GM12878 (cell line): Measurements from ENCODE around the gene ISG15. TPM values are rescaled to one million over a fixed set of nuclear protein-coding genes. Genes with fewer than 3 reads are reported as not detected.

Experiments used
- ATAC-seq: fragments of 200-7000 bp; cut with Tn5 transposase; 3 replicates; pipeline ENCODE4 v1.9.1; 2020; ENCODE audit warnings: mild to moderate bottlenecking, moderate library complexity
- BruUV-seq: library from RNA; stranded (reverse); fragments of 400-500 nt; replicated peaks from 2 replicates; lab custom pipeline; 2021; lab: Mats Ljungman, UMichigan
- CTCF ChIA-PET: fragments of 300-600 bp; sonication (Branson Sonifier 250); formaldehyde crosslinking; extraction: SDS; loops from one replicate; lab custom pipeline; 2021; ENCODE audit warnings: inconsistent platforms; lab: Yijun Ruan, JAX
- POLR2A ChIA-PET: fragments of 350-600 bp; formaldehyde crosslinking; extraction: SDS; loops from one replicate; lab custom pipeline; 2021; ENCODE audit warnings: inconsistent platforms; lab: Charles Lee
- RAD21 ChIA-PET: fragments of 300-600 bp; sonication (Branson Sonifier 250); formaldehyde crosslinking; loops from one replicate; lab custom pipeline; 2023; ENCODE audit warnings: antibody characterized with exemption; ENCODE audit not compliant: unreplicated experiment; lab: Charles Lee
- SMC1A ChIA-PET: fragments of 300-600 bp; sonication (Branson Sonifier 250); formaldehyde crosslinking; loops from one replicate; lab custom pipeline; 2023; ENCODE audit not compliant: unreplicated experiment, uncharacterized antibody; lab: Charles Lee
- DNase-seq: peaks from one replicate; pipeline ENCODE4 v3.0.0-alpha.2; 2011; ENCODE audit warnings: low read depth, low spot score
- FAIRE-seq: peaks from 3 replicates; lab custom pipeline; 2011; peaks lifted over from hg19 to GRCh38; lab: Jason Lieb, UNC
- H2AFZ ChIP-seq: 2 replicates; pipeline ENCODE4 v1.6.0; 2011; ENCODE audit warnings: low read depth, low read length, control low read depth; ENCODE audit not compliant: control insufficient read depth
- H3K27ac ChIP-seq: 2 replicates; pipeline ENCODE4 v1.5.1; 2011; ENCODE audit warnings: control low read depth; ENCODE audit not compliant: control insufficient read depth, insufficient read depth
- H3K27me3 ChIP-seq, 2 experiments: replicated peaks in 1 of 2; 2 replicates each; pipeline versions ENCODE4 v1.6.0 to v1.6.1; 2011; ENCODE audit warnings: low read length in 1 of 2; ENCODE audit not compliant: control insufficient read depth in 2 of 2, insufficient read depth in 2 of 2
- H3K36me3 ChIP-seq, 2 experiments: 2 replicates each; pipeline ENCODE4 v1.5.1; 2011; ENCODE audit warnings: low read length in 1 of 2; ENCODE audit not compliant: control insufficient read depth in 2 of 2, insufficient read depth in 2 of 2
- H3K4me1 ChIP-seq: 2 replicates; pipeline ENCODE4 v1.6.1; 2011; ENCODE audit warnings: mild to moderate bottlenecking, low read length, moderate library complexity, mixed read lengths; ENCODE audit not compliant: control insufficient read depth, insufficient read depth
- H3K4me2 ChIP-seq: 2 replicates; pipeline ENCODE4 v1.6.0; 2011; ENCODE audit warnings: control low read depth; ENCODE audit not compliant: control insufficient read depth, insufficient read depth
- H3K4me3 ChIP-seq: fragments of 200-600 bp; sonication (generic); 2 replicates; pipeline ENCODE4 v1.5.1; 2016
- H3K79me2 ChIP-seq: 2 replicates; pipeline ENCODE4 v1.6.0; 2011; ENCODE audit warnings: low read length; ENCODE audit not compliant: control insufficient read depth, insufficient read depth
- H3K9ac ChIP-seq: 2 replicates; pipeline ENCODE4 v1.8.0; 2011; ENCODE audit warnings: low read length, control low read depth, mixed read lengths; ENCODE audit not compliant: control insufficient read depth, insufficient read depth
- H3K9me3 ChIP-seq: replicated peaks from 3 replicates; pipeline ENCODE4 v1.5.1; 2011; ENCODE audit warnings: mild to moderate bottlenecking, low read length; ENCODE audit not compliant: control insufficient read depth, insufficient read depth
- H4K20me1 ChIP-seq: 2 replicates; pipeline ENCODE4 v1.6.0; 2011; ENCODE audit not compliant: control insufficient read depth, insufficient read depth
- ESRRA ChIP-seq: IDR thresholded peaks from 2 replicates; pipeline ENCODE4 v1.6.1; 2012; ENCODE audit warnings: mild to moderate bottlenecking, low read length, improper control_type of control experiment
- HCFC1 ChIP-seq: fragments of 150-350 bp; IDR thresholded peaks from 2 replicates; pipeline ENCODE4 v1.6.1; 2014; ENCODE audit warnings: low read length
- HDAC6 ChIP-seq: fragments of 200-600 bp; sonication (generic); IDR thresholded peaks from one replicate; pipeline ENCODE4 v1.8.0; 2017; ENCODE audit warnings: antibody characterized with exemption; ENCODE audit not compliant: unreplicated experiment
- PRDM15 ChIP-seq: fragments of 450-650 bp; formaldehyde crosslinking; IDR thresholded peaks from 2 replicates; pipeline ENCODE4 v1.4.0; 2020; ENCODE audit warnings: mild to moderate bottlenecking, moderate library complexity
- RAD21 ChIP-seq: IDR thresholded peaks from 2 replicates; pipeline ENCODE4 v1.6.1; 2011; ENCODE audit warnings: mild to moderate bottlenecking, low read depth, low read length, moderate library complexity; ENCODE audit not compliant: insufficient read depth
- SIN3A ChIP-seq: IDR thresholded peaks from 2 replicates; pipeline ENCODE4 v1.6.1; 2012; ENCODE audit warnings: low read depth, low read length, improper control_type of control experiment
- SMC3 ChIP-seq: IDR thresholded peaks from 2 replicates; pipeline ENCODE4 v1.6.1; 2011; ENCODE audit warnings: low read length, improper control_type of control experiment, borderline replicate concordance
- TBL1XR1 ChIP-seq: IDR thresholded peaks from 2 replicates; pipeline ENCODE4 v1.6.1; 2012; ENCODE audit warnings: low read depth, low read length, improper control_type of control experiment
- TCF12 ChIP-seq: IDR thresholded peaks from 2 replicates; pipeline ENCODE4 v1.6.1; 2011; ENCODE audit warnings: low read depth, mild to moderate bottlenecking, low read length
- TCF3 ChIP-seq: IDR thresholded peaks from 2 replicates; pipeline ENCODE4 v1.6.1; 2012; ENCODE audit warnings: low read depth, mild to moderate bottlenecking, low read length, borderline replicate concordance; ENCODE audit not compliant: insufficient read depth
- TCF7 ChIP-seq: IDR thresholded peaks from 2 replicates; pipeline ENCODE4 v1.6.1; 2014; ENCODE audit warnings: antibody characterized with exemption, borderline replicate concordance
- YBX1 ChIP-seq: fragments of 450-650 bp; IDR thresholded peaks from 2 replicates; pipeline ENCODE4 v1.6.1; 2016; ENCODE audit warnings: antibody characterized with exemption
- ZZZ3 ChIP-seq: IDR thresholded peaks from 2 replicates; pipeline ENCODE4 v1.6.1; 2011; ENCODE audit warnings: low read depth; ENCODE audit not compliant: control insufficient read depth, insufficient read length
- WGBS: methylation state at CpG from one replicate; pipeline ENCODE4 v1.1.6; 2016; ENCODE audit warnings: low lambda C conversion rate; ENCODE audit not compliant: insufficient replicate concordance, insufficient coverage; ENCODE audit errors: missing lambda C conversion rate; 5-methylcytosine and 5-hydroxymethylcytosine counted together
- in situ Hi-C: fragments of 300-500 bp; cut with MboI; formaldehyde crosslinking; loops from 9 replicates; pipeline ENCODE4 v1.14.3; 2018; ENCODE audit warnings: mixed read lengths
- intact Hi-C: fragments of 100-400 bp; cut with micrococcal nuclease; formaldehyde crosslinking; loops from one replicate; pipeline ENCODE4 v1.14.2; 2022; ENCODE audit not compliant: unreplicated experiment
- polyA plus RNA-seq, 11 experiments: library from polyadenylated mRNA; depleted of rRNA in 4 of 11; unstranded in 6 of 11; stranded (reverse) in 5 of 11; fragments of >200 nt; fragmentation: Nextera tagmentation in 4 of 11; fragmentation: Illumina TruSeq in 1 of 11; extraction: Ambion mirVana in 4 of 11; extraction: Trizol in 1 of 11; gene quantifications; 1 replicate in 1 of 11; 2 replicates in 10 of 11; pipeline versions ENCODE4 v1.2.1 to v1.2.3, GENCODE V29; 2011 to 2016; ENCODE audit warnings: inconsistent platforms in 2 of 11, missing spikeins in 2 of 11, low read depth in 1 of 11
- total RNA-seq, 4 experiments: library from RNA; depleted of rRNA in 3 of 4; stranded (reverse); fragments of >200 nt in 3 of 4; fragmentation: Illumina TruSeq in 1 of 4; extraction: Trizol in 1 of 4; gene quantifications; 2 replicates each; pipeline versions ENCODE4 v1.2.1 to v1.2.3, GENCODE V29; 2013 to 2021
- TF ChIP-seq, protein P1 (sequence below), 3 experiments: IDR thresholded peaks in 2 of 3; conservative IDR thresholded peaks in 1 of 3; 2 replicates each; pipeline ENCODE4 v1.5.1; 2011; ENCODE audit warnings: low read depth in 3 of 3, low read length in 3 of 3, mild to moderate bottlenecking in 3 of 3, control low read depth in 2 of 3, moderate library complexity in 2 of 3, inconsistent platforms in 1 of 3, mixed read lengths in 1 of 3; ENCODE audit not compliant: control insufficient read depth in 2 of 3, insufficient read depth in 1 of 3; ENCODE audit errors: extremely low read depth in 1 of 3
- TF ChIP-seq, protein P2 (sequence below): fragments of 450-650 bp; IDR thresholded peaks from 2 replicates; pipeline ENCODE4 v1.6.1; 2017; ENCODE audit warnings: antibody characterized with exemption, mild to moderate bottlenecking, moderate library complexity

ISG15 gene
- total and polyA plus RNA-seq, 10 of the 15 experiments (the other 5 are each of a cell fraction or from before 2014, with no cell fraction given): 7.8 to 384 (median 274) TPM

DNA sequence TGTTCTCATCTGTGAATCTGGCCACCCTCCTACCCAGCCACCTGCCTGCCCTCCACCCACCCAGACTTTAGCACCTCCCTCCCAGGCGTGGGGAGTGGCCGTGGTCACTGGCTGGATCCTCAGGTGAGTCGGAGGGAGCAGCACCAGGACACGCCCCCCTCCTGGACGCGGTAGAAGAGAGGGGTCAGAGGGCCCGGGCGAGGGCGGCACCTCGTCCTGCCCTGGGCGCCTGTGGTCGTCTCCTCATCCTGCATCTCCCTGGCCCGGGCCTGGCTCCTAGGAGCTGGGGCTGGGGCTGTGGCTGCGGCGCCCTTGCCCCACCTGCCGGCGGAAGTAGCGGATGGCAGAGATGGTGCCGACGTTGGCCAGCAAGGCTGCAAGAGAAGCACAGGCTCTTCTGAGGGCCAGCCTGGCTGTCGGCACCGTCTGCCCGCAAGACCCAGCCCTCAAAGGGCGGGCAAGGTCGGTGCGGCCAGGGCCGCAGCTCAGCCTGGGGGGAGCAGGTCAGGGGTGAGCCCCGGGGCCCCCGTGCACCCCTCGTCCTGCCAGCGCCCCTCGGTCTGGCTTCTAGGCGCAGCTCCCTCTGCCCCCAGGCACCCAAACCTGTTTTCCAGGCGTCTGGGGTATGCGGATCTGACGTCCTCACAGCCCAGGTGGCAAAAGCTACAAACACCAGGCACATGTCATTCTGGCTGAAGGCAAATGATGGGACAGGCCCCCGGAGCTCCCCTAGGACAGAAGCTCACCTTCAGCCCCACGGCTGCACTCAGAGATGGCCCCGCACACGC is 37.2 kb upstream of the ISG15 start:
- no peaks in the 10 kb centered on the region for H3K79me2 ChIP-seq
- intact Hi-C loops: no loop called here
- no peak overlapping the region for H3K4me3 ChIP-seq
- H3K9me3 ChIP-seq: no peaks in the 10 kb centered on the region; the same call in 2 of the 3 replicates
- H3K27me3 ChIP-seq: no peaks in the 10 kb centered on the region
- ChIA-PET POLR2A (interaction anchor here (0.6 kb wide), 2 partner anchors 71 to 460 kb away, joined by 3 read pairs; no protein-coding TSS in a partner anchor), CTCF (interaction anchor here (1.4 kb wide), 1 partner anchor 70 kb away, joined by 5 read pairs; no protein-coding TSS in a partner anchor), RAD21 (interaction anchor here (0.6 kb wide), 1 partner anchor 87 kb away, joined by 3 read pairs; no protein-coding TSS in a partner anchor), SMC1A (interaction anchor here (0.6 to 1.4 kb wide), 3 partner anchors 70 to 195 kb away, joined by 3 read pairs; no protein-coding TSS in a partner anchor)
- H4K20me1 ChIP-seq: no peaks in the 10 kb centered on the region
- H3K27ac ChIP-seq: no peak overlapping the region
- peak overlapping the region; percentile 17; the same call in 1 of the 2 replicates for H3K4me2 ChIP-seq
- 34% methylated on average over 29 of the region's 40 CpGs for WGBS
- H3K36me3 ChIP-seq: no peaks in the 10 kb centered on the region
- no peak overlapping the region for H3K9ac ChIP-seq
- peak overlapping the region; percentile 34 for H2AFZ ChIP-seq
- DNase-seq: no peak
- ATAC-seq: peak; percentile 90
- BruUV-seq: no TSS peak
- no peaks in the 10 kb centered on the region for H3K4me1 ChIP-seq
- in situ Hi-C loops: no loop called here
- FAIRE-seq: no peak
- TF ChIP-seq HDAC6 (no peak), TCF12 (no peak), SIN3A (no peak), HCFC1 (no peak), SMC3 (peak; percentile 19; the same call in 1 of the 2 replicates), ZZZ3 (no peak), TCF7 (no peak), YBX1 (no peak), TCF3 (no peak), TBL1XR1 (no peak), PRDM15 (CRISPR knock-in tag) (no peak), ESRRA (no peak), RAD21 (peak; percentile 49)
- TF ChIP-seq, protein P1, sequence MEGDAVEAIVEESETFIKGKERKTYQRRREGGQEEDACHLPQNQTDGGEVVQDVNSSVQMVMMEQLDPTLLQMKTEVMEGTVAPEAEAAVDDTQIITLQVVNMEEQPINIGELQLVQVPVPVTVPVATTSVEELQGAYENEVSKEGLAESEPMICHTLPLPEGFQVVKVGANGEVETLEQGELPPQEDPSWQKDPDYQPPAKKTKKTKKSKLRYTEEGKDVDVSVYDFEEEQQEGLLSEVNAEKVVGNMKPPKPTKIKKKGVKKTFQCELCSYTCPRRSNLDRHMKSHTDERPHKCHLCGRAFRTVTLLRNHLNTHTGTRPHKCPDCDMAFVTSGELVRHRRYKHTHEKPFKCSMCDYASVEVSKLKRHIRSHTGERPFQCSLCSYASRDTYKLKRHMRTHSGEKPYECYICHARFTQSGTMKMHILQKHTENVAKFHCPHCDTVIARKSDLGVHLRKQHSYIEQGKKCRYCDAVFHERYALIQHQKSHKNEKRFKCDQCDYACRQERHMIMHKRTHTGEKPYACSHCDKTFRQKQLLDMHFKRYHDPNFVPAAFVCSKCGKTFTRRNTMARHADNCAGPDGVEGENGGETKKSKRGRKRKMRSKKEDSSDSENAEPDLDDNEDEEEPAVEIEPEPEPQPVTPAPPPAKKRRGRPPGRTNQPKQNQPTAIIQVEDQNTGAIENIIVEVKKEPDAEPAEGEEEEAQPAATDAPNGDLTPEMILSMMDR (IDR thresholded peaks at IDR 0.05 in 2 of 3, conservative IDR thresholded peaks at IDR 0.05 in 1 of 3; ENCODE audit: control insufficient read depth in 2 of 3, extremely low read depth in 1 of 3, insufficient read depth in 1 of 3, low read depth in 3 of 3, low read length in 3 of 3): peak; percentile 28 to 52 (median 32); a peak in 5 of 6 replicates
- TF ChIP-seq, protein P2, sequence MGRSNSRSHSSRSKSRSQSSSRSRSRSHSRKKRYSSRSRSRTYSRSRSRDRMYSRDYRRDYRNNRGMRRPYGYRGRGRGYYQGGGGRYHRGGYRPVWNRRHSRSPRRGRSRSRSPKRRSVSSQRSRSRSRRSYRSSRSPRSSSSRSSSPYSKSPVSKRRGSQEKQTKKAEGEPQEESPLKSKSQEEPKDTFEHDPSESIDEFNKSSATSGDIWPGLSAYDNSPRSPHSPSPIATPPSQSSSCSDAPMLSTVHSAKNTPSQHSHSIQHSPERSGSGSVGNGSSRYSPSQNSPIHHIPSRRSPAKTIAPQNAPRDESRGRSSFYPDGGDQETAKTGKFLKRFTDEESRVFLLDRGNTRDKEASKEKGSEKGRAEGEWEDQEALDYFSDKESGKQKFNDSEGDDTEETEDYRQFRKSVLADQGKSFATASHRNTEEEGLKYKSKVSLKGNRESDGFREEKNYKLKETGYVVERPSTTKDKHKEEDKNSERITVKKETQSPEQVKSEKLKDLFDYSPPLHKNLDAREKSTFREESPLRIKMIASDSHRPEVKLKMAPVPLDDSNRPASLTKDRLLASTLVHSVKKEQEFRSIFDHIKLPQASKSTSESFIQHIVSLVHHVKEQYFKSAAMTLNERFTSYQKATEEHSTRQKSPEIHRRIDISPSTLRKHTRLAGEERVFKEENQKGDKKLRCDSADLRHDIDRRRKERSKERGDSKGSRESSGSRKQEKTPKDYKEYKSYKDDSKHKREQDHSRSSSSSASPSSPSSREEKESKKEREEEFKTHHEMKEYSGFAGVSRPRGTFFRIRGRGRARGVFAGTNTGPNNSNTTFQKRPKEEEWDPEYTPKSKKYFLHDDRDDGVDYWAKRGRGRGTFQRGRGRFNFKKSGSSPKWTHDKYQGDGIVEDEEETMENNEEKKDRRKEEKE: no peak
